Endothelial cell (in vitro differentiated cells): Measurements from ENCODE around the gene MYORG. TPM values are rescaled to one million over a fixed set of nuclear protein-coding genes. Genes with fewer than 3 reads are reported as not detected.

Source experiments
- DNase-seq: peaks from one replicate; pipeline ENCODE4 v3.0.0; 2021; ENCODE audit warnings: low spot score
- H3K27ac Mint-ChIP-seq: one replicate; pipeline ENCODE4 v1.8.0; 2021; ENCODE audit warnings: mixed read lengths, inconsistent platforms; ENCODE audit not compliant: unreplicated experiment
- H3K27me3 Mint-ChIP-seq: one replicate; pipeline ENCODE4 v1.8.0; 2021; ENCODE audit warnings: mild to moderate bottlenecking, moderate library complexity, mixed read lengths, inconsistent platforms; ENCODE audit not compliant: unreplicated experiment
- H3K36me3 Mint-ChIP-seq: one replicate; pipeline ENCODE4 v1.8.0; 2021; ENCODE audit warnings: mild to moderate bottlenecking, low read depth, mixed read lengths, inconsistent platforms; ENCODE audit not compliant: unreplicated experiment
- H3K4me1 Mint-ChIP-seq: one replicate; pipeline ENCODE4 v1.8.0; 2021; ENCODE audit warnings: mild to moderate bottlenecking, mixed read lengths, inconsistent platforms; ENCODE audit not compliant: unreplicated experiment
- H3K4me3 Mint-ChIP-seq: one replicate; pipeline ENCODE4 v1.8.0; 2021; ENCODE audit warnings: mild to moderate bottlenecking, mixed read lengths, inconsistent platforms; ENCODE audit not compliant: unreplicated experiment
- H3K9me3 Mint-ChIP-seq: one replicate; pipeline ENCODE4 v1.8.0; 2021; ENCODE audit warnings: mixed read lengths, inconsistent platforms; ENCODE audit not compliant: unreplicated experiment
- total RNA-seq: library from RNA; stranded (reverse); fragmentation: NEBNext Ultra II Directional; extraction: Animal tissue kit (Norgen Biotek cat#: 25700); gene quantifications from one replicate; pipeline ENCODE4 v1.2.1, GENCODE V29; 2021; ENCODE audit not compliant: unreplicated experiment
- TF ChIP-seq, protein P1 (sequence below): fragments of 200-600 bp; sonication (generic); IDR thresholded peaks from one replicate; pipeline ENCODE4 v1.5.0; 2021; ENCODE audit warnings: antibody characterized with exemption; ENCODE audit not compliant: unreplicated experiment

The MYORG gene
- total RNA-seq, 1 donor from 2014 or later, result 77.0 TPM

DNA sequence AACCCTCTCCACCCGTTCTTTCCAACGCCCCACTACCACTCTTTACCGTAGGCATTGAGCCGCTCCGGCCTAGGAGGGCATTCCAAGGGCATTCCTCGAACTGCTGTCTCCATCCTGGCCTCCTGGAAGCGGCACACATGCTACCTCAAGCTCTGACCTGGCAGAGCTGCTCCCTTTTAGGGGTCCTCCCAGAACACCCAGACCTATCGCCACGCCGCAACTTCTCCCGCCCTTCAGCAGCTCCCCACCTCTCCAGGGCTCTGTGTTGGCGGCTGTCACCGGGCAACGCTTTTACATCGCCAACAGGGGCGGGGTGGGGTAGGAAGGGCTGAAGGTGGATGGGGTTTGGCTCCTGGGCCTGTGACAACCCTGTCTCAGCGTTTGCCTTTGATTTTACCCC, 4.6 kb upstream of the MYORG start:
- TF ChIP-seq, protein P1, sequence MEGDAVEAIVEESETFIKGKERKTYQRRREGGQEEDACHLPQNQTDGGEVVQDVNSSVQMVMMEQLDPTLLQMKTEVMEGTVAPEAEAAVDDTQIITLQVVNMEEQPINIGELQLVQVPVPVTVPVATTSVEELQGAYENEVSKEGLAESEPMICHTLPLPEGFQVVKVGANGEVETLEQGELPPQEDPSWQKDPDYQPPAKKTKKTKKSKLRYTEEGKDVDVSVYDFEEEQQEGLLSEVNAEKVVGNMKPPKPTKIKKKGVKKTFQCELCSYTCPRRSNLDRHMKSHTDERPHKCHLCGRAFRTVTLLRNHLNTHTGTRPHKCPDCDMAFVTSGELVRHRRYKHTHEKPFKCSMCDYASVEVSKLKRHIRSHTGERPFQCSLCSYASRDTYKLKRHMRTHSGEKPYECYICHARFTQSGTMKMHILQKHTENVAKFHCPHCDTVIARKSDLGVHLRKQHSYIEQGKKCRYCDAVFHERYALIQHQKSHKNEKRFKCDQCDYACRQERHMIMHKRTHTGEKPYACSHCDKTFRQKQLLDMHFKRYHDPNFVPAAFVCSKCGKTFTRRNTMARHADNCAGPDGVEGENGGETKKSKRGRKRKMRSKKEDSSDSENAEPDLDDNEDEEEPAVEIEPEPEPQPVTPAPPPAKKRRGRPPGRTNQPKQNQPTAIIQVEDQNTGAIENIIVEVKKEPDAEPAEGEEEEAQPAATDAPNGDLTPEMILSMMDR, result no peak
- Mint-ChIP-seq H3K9me3 (no peaks in the 10 kb centered on the region), H3K4me1 (peaks cover 8% of the 10 kb centered on the region), H3K27me3 (peaks cover 26% of the 10 kb centered on the region), H3K4me3 (peak overlapping the region; percentile 77), H3K27ac (no peak overlapping the region), H3K36me3 (peaks cover 3% of the 10 kb centered on the region)
- DNase-seq, result peak; percentile 6

- Mint-ChIP-seq H3K27me3 (peaks cover 30% of the 10 kb centered on the region), H3K27ac (no peak overlapping the region), H3K36me3 (peaks cover 3% of the 10 kb centered on the region), H3K4me1 (peaks cover 14% of the 10 kb centered on the region), H3K4me3 (peak overlapping the region; percentile 94), H3K9me3 (no peaks in the 10 kb centered on the region)
- DNase-seq, result peak; percentile 71
- TF ChIP-seq, protein P1, result no peak
Measured at GRCh38 chr9:34380511-34381315, 4.0 kb upstream of the MYORG start.

DNA sequence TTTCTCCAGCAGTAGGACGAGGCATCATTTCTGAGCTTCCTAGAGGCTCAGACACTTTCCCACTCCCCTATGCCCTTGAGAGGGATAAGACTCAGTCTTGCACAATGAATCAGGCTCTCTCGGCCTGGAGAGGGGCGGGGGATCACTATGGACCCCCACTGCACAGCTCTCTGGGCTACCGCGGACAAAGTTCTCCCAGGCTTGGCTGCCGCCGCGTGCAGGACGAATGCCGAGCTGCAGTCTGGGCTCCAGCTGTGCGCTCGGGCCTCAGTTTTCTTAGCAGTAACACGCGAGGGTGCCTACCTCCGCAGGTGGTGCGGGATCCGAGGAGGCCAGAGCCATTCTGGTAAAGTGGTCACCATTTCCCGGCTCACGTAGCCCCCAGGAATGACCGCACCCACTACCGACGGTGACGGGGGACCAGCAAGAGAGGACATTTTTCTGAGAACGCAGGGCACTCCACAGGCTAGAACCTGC, 3.4 kb upstream of the MYORG start:
- Mint-ChIP-seq H3K9me3 (no peaks in the 10 kb centered on the region), H3K4me3 (peak overlapping the region; percentile 94), H3K36me3 (peaks cover 3% of the 10 kb centered on the region), H3K4me1 (peaks cover 20% of the 10 kb centered on the region), H3K27me3 (peaks cover 34% of the 10 kb centered on the region), H3K27ac (no peak overlapping the region)
- DNase-seq, result peak; percentile 25
- TF ChIP-seq, protein P1, result no peak

DNA sequence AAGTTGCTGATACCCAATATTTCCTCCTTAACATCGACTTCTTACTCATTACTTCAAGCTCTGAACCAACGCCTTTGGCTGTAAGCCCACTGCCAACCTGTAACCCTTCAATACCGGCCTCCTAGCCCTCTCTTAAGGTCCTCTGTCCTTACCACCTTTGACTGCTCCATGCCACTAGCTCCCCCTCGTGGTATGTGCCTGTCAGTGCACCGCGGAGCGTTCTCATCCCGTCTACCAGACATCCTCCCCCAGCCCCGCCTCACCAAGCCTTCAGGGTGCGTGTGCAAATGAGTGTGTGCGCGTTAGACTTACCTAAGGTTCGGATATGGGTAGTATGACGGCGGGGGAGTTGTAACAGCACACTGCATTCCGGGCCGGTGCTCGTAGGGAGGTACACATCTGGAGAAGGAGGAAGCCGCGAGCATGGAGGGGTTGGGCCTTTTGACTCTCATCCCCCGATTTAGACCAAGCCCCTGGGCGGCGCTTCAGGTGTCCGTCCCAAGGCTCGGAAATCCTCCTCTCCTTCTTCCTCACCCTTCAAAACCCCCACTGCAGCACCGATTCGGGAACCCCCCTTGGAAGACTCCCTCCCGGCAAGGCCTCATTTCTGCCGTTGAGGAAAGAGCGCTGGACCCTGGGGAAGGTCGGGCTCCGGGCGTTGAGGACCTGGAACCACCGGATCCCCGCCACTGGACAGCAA, 2.8 kb upstream of the MYORG start:
- TF ChIP-seq, protein P1, result peak; percentile 93
- DNase-seq, result peak; percentile 94
- Mint-ChIP-seq H3K4me1 (peaks cover 25% of the 10 kb centered on the region), H3K36me3 (peaks cover 3% of the 10 kb centered on the region), H3K4me3 (peak overlapping the region; percentile 94), H3K27me3 (peaks cover 31% of the 10 kb centered on the region), H3K27ac (no peak overlapping the region), H3K9me3 (no peaks in the 10 kb centered on the region)
